ENCODE measurements around the gene MAFB. TPM values are rescaled to one million over a fixed set of nuclear protein-coding genes. Genes with fewer than 3 reads are reported as not detected.

The MAFB gene
- total RNA-seq, 1 donor from 2014 or later, result 6.1 TPM

DNA sequence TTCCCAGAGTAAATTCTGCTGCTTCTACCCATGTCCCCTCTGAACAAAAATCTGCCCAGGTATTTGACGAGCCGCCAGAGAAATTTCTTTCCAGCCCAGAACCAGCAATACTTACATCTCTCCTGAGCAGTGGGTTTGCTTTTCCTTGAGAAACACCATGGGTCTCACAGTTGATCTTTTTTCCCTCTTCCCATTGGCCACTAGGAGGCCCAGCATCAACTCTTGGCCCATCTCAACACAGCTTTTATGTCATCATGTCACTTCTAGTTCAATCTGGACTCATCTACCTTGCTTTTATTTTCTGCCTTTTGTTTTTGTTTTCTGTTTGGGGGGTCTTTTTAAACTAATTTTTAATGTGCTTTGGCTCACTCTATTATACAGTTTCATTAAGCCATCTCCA is 18.8 kb downstream of the MAFB start:
- TF ChIP-seq, protein P1, sequence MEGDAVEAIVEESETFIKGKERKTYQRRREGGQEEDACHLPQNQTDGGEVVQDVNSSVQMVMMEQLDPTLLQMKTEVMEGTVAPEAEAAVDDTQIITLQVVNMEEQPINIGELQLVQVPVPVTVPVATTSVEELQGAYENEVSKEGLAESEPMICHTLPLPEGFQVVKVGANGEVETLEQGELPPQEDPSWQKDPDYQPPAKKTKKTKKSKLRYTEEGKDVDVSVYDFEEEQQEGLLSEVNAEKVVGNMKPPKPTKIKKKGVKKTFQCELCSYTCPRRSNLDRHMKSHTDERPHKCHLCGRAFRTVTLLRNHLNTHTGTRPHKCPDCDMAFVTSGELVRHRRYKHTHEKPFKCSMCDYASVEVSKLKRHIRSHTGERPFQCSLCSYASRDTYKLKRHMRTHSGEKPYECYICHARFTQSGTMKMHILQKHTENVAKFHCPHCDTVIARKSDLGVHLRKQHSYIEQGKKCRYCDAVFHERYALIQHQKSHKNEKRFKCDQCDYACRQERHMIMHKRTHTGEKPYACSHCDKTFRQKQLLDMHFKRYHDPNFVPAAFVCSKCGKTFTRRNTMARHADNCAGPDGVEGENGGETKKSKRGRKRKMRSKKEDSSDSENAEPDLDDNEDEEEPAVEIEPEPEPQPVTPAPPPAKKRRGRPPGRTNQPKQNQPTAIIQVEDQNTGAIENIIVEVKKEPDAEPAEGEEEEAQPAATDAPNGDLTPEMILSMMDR (IDR thresholded peaks at IDR 0.05; ENCODE audit: unreplicated experiment), result no peak
- H3K9me3 Mint-ChIP-seq (ENCODE audit: low read depth), result no peaks in the 10 kb centered on the region
- H3K36me3 Mint-ChIP-seq (ENCODE audit: insufficient read depth), result no peaks in the 10 kb centered on the region
- no peak for DNase-seq (ENCODE audit: low spot score, unreplicated experiment)
- no peak overlapping the region for H3K27ac Mint-ChIP-seq
- H3K4me3 Mint-ChIP-seq (ENCODE audit: low read depth), result no peak overlapping the region
- H3K4me1 Mint-ChIP-seq (ENCODE audit: low read depth), result peaks cover 13% of the 10 kb centered on the region
- H3K27me3 Mint-ChIP-seq, result peaks cover 6% of the 10 kb centered on the region

DNA sequence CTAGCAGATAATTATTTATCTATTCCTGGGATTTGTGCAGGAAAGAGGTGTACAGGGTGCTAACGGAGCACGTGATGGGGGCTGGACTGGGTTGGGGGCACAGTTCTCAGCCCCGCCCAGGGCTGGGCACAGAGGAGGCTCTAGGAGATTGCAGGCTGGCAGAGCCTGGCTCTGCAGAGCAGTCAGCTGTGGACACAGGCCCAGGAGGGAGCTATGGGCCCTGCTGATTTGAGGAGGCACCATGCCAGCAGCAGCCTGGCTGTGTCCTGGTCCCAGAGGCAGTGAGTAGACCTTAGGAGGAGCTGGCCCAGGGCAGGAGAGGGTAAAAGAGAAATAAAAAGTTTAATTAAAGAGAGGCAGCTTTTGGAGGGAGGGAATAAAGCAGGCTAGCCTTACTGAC is 19.3 kb downstream of the MAFB start:
- DNase-seq (ENCODE audit: low spot score, unreplicated experiment), result no peak
- Mint-ChIP-seq H3K27me3 (peaks cover 6% of the 10 kb centered on the region), H3K4me1 (ENCODE audit: low read depth) (peaks cover 16% of the 10 kb centered on the region), H3K27ac (no peak overlapping the region), H3K4me3 (ENCODE audit: low read depth) (no peak overlapping the region), H3K9me3 (ENCODE audit: low read depth) (no peaks in the 10 kb centered on the region), H3K36me3 (ENCODE audit: insufficient read depth) (no peaks in the 10 kb centered on the region)
- TF ChIP-seq, protein P1 (IDR thresholded peaks at IDR 0.05; ENCODE audit: unreplicated experiment), result no peak

DNA sequence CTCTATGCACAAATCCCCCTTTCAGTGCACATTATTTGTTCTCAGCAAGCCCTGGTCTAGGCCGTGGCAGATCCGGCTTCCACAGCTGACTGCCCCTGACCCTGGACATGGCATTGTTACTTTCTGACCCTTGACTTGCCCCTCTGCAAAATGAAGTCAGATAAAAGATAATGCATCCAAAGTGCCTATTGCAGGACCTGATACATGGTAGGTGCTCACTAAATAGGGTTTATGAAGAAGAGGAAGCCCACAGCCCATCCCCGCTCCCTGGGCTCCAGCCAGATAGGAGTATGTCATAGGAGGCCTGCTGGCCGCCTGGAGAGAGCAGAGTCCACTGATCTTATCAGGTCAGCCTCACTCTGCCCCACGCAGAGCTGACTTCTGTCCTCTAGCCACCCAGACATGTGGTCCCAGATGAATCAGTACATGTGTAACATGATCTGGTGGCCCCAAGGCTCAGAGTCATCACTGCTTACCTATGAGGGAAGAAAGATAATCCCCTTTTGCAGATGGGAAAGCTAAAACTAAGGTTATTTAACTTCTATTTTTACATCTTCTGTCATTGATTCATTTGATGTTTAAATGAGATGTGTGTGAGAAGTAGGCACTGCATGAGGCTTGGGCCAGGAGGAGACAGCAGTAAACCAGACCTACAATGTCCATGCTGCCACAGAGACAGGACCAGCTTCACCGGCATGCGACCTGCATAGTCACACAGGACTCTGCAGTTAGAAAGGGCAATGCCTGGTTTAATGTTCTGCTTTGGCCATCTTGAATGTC is 20.4 kb downstream of the MAFB start:
- TF ChIP-seq, protein P1 (IDR thresholded peaks at IDR 0.05; ENCODE audit: unreplicated experiment), result no peak
- Mint-ChIP-seq H3K36me3 (ENCODE audit: insufficient read depth) (no peaks in the 10 kb centered on the region), H3K27ac (no peak overlapping the region), H3K27me3 (peaks cover 3% of the 10 kb centered on the region), H3K9me3 (ENCODE audit: low read depth) (no peaks in the 10 kb centered on the region), H3K4me1 (ENCODE audit: low read depth) (peaks cover 15% of the 10 kb centered on the region), H3K4me3 (ENCODE audit: low read depth) (no peak overlapping the region)
- no peak for DNase-seq (ENCODE audit: low spot score, unreplicated experiment)

DNA sequence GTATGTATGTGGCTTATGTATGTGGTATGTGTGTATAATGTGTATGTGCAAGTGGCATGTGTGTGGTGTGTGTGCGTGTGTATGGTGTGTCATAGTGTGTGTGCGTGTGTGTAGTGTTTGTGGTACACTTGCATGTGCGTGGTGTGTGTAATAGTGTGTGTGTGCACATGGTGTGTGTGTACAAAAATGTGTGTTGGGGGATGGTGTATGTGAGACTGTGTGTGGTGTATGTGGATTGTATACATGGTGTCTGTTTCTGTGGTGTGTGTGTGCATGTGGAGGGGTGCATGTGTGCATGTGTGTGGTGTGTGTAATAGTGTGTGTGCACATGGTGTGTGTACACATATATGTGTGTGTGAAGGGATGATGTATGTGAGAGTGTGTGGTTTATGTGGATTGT is 21.5 kb downstream of the MAFB start:
- Mint-ChIP-seq H3K27me3 (no peaks in the 10 kb centered on the region), H3K36me3 (ENCODE audit: insufficient read depth) (no peaks in the 10 kb centered on the region), H3K4me3 (ENCODE audit: low read depth) (no peak overlapping the region), H3K27ac (no peak overlapping the region), H3K9me3 (ENCODE audit: low read depth) (no peaks in the 10 kb centered on the region), H3K4me1 (ENCODE audit: low read depth) (peaks cover 16% of the 10 kb centered on the region)
- no peak for DNase-seq (ENCODE audit: low spot score, unreplicated experiment)
- TF ChIP-seq, protein P1 (IDR thresholded peaks at IDR 0.05; ENCODE audit: unreplicated experiment), result no peak

DNA sequence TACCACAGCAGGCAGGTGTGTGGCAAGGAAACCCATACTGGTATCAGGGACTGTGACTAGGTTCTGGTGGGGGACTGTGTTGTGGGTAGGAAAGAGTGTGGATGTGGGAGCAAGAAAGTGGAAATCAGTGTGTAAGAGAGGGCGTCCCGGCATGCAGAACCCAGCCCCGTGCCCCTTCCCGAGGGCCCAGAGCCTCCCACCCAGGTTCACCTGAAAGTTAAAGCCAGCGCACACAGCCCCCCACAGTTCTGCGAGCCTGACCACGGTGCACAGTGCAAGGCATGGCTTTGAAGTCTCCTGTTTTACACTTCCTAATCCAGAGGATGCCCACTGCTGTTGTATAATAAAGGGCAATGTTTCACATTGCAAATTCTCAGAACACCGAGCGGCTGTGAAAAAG is 22.7 kb downstream of the MAFB start:
- TF ChIP-seq, protein P1 (IDR thresholded peaks at IDR 0.05; ENCODE audit: unreplicated experiment), result no peak
- Mint-ChIP-seq H3K9me3 (ENCODE audit: low read depth) (no peaks in the 10 kb centered on the region), H3K4me3 (ENCODE audit: low read depth) (no peak overlapping the region), H3K36me3 (ENCODE audit: insufficient read depth) (no peaks in the 10 kb centered on the region), H3K27me3 (no peaks in the 10 kb centered on the region), H3K27ac (no peak overlapping the region), H3K4me1 (ENCODE audit: low read depth) (peaks cover 16% of the 10 kb centered on the region)
- DNase-seq (ENCODE audit: low spot score, unreplicated experiment), result no peak

Data from progenitor cell of endocrine pancreas (in vitro differentiated cells).